NCI-H2107 treated with DMSO at 0.1 percent for 48 hours (cell line): ENCODE measurements around the gene TMEM176A.

Experiments used
- DNase-seq: peaks from one replicate; lab custom pipeline; 2025; ENCODE audit not compliant: unreplicated experiment; lab: John Stamatoyannopoulos, UW

The TMEM176A gene

DNA sequence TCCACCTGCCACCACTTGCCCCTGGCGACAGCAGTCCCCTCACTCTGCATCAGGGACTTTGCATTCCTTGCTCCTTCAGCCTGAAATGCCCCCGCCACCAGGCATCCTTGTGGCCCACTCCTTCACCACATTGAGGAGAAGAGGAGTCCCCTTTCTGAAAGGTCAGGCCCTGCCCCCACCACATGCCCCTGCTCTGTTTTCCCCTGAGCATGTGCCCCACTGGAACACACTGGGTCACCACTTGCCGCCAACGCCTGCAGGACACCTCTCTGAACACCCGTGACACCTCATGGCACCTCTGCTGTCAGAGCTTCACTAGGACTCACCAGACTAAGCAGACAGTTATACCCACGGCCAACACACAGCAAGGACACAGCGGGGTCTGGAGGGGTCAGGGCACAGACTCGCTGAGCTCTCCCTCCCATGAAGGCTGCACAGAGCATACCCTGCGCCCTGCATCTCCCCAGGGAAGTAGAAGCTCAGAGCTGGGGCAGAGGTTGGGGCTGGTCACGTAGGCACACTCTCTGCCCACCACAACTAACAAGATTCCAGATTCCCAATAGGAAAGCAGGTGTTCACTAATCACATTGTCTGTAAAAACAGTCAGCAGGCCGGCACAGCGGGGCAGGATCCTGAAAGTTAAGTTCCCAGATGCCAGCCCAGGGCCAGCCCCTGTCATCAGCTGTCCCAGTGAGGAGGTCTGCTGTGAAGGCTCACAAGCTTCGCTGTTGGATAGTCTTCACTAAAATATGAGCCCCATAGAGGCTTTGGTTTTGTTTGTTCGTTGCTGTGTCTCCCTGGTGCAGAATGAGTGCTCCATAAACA lies 45.9 kb downstream of the TMEM176A start:
- no peak for DNase-seq

DNA sequence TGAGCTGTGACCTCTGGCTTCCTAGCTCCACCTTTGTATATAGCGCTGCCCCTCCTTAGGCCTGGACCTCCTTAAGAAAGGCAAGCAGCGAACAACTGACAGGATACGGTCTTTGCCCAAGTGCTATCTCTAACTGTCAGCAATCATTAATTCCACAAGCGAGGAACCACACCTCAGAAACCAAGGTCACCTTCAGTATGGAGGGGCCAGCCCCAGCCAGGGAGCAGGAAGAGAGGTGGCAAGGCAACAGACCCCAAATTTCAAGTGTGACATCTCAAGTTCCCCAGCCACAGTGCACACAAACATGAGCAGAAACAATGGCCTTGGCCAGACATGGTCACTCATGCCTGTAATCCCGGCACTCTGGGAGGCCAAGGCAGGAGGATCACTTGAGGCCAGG lies 47.0 kb downstream of the TMEM176A start:
- no peak for DNase-seq

DNA sequence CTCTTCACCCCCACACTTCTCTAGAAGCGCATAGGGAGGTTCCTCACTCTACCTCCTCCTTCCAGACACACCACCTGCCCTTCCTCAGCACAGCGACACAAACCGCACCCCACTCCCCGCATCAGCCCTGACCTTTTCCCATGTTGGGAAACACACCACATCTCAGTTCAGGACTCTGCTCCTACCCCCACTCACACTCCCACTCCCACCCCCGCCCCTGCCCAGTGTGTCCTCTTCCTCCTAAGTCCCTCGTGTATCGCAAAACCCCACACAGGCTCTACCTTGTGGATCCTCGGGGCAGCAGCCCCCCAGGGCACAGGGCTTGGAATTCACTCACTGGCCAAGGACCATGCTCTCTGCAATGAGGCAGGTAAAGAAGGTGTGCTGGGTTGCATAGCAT lies 47.5 kb downstream of the TMEM176A start:
- no peak for DNase-seq

DNA sequence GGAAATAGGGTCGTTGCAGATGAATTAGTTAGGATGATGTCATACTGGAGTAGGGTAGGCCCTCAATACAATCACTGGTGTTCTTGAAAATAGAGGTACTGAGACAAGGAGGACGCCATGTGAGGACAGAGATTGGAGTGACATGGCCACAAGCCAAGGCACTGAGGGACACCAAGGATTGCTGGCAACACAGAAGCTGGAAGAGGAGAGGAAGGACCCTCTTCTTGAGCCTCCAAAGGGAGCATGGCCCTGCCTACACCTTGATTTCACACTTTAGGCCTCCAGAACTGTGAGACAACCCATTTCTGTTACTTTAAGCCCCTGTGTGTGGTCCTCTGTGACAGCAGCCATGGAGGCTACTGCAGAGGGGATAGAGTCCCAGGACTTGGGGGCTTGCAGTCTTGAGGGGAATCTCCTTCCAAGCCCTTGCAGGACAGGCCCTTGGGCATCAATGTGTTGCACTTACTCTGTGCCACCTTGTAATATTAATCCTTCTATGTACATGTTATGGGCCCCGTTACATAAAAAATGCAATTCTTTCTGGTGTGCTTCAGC lies 48.1 kb downstream of the TMEM176A start:
- DNase-seq, result no peak

DNA sequence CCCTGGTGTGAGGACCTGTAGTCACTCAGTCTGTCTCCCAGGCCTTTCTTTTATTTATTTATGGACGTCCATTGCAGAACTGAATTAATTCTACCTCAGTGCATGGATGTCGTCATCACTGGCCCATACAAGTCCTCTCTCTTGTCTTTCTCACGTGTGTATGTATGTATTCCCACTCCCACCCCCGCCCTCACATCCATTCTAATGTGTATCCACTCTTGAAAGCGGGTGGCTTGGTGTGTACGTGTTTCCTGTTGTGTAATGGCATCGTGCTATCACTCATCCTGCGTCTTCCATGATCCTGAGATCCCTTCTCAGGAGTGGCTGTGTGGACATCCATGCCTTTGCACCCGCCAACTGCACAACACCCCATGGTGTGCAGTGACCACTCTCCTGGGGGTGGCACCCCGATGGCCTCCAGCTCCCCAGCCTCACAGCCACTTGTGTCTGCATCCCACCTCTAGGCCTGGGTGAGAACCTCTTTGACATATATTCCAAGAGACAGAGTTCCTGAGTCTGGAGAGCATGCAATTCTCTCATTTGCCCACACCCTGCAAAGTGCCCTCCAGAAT lies 48.7 kb downstream of the TMEM176A start:
- no peak for DNase-seq

DNA sequence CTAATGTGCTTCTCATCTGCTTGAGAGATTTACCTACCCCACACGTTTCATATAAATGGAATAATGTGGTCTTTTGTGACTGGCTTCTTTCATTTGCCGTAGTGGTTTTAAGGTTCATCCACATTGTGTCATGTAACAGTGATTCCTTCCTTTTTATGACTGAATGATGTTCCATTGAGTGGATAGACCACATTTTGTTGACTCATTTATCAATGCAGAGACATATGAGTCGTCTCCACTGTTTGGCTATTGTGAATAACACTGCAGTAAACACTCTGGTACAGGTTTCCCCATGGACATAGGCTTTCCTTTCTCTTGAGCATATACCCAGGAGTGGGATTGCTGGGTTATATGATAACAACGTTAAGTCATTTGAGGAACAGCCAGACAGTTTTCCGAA lies 49.7 kb downstream of the TMEM176A start:
- no peak for DNase-seq

DNA sequence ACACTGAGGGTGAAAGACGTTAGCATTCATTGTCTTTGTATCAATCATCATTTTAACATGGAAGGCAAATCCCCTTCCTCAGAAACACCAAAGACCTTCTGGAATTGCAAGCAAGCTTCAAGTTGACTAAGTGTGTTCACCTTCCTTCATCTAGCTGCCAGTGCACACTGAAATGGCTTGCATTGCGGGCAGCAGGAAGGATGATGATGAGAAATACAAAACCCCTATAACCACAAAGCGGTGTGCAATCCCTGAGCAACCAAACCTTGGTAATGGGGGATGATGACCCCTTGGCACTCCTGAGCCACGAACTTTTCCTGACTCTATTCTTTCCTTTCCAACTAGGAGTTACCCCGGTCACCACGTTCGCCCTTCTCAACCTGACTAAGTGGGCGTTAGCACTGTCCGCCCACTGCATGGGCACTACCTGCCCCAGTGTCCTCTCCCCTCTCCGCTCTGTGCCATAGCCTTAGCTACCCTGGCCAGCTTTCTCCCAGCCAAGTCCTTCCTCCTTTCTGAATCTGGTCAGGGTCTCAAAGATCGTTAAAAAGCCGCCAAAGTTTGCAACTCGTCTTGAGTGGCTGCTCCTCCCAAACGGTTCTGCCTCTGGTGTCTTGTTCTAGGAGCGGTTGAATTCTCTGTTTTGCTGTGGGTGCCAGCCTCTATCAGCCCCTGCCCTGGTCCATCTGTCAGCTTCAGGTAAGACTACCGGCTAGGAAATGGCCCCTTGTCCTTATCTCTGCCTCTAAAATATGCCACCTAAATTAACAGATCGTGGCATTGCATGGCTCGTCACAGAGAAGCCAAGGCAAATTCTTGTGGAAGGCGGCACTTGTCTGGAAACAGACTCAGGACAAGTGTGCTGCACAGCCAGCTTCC lies 51.2 kb downstream of the TMEM176A start:
- DNase-seq, result no peak

DNA sequence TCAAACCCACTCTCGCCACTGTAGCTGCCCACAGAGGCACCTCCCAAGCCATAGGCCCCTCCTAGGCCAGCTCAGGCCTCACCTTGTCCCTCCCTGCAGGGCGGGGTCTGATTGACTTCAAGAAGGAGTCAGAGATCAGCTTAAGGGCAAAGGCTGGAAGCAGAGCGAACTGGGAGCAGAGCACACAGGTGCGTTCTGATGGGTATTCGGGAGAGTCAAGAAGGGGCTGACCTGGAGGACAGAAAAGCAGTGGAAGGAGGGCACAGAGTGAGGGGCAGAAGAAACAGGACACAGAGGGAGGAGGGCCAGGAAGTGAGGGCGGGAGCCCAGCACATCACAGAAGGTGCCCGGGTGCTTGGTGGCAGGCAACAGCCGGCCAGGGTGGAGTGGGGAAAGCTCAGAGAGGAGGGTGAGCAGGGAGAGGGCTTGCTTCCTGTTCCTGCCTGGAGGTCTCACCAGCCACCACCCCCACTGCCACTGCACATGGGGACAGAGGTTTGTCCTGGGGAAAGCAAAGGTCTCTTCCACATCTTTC lies 51.9 kb downstream of the TMEM176A start, which contains the start of gene AOC1:
Gene AOC1, plus strand, starts transcription at position 147 of the 535 bp plus-strand sequence. CDS start 3,954 bp downstream, outside the sequence.
- no peak for DNase-seq

DNA sequence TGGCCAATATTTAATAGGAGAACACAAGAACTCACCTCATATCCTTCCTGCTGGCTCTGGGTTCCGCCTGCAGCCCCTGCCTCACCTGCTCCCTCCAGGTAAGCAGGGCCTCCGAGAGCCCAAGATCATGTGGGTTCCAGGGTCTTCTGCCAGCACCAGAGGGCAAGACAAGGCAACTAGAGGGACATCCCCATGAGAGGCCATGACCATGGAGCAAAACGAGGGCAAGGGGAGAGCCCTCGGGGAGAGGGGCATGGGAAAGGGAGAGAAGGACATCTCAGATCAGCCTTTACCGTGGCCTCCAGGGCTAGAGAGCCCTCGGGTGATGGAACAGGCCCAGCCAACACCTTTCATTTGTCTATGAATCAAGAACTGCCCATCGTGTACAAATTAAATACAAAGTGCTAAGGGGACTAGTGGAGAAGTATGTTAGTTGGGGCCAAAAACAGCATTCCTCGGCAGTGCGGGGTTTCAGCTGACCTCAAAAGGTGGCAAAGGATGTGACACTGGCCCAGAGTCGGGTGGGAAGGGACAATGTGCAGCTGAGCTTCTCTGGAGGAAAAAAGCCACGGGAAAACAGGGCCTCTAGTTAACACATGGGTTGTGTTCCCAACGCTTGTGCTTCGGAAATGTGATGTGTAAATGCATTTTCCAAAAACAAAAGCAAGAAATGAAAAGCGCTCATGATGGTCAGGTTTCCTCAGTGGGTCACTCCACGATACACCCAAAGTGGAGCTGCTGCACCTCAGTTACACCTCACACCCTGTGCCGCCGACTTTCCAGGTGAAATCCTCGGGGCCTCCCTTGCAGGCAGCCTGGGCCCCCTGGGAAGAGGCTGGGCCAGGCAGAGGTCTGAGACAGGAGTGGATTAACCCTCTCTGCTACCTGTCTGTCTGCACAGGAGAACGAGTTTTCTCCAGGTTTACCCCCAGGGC lies 53.8 kb downstream of the TMEM176A start:
- DNase-seq, result no peak
